ENCODE results near the gene KCNC4.

KCNC4 gene

DNA sequence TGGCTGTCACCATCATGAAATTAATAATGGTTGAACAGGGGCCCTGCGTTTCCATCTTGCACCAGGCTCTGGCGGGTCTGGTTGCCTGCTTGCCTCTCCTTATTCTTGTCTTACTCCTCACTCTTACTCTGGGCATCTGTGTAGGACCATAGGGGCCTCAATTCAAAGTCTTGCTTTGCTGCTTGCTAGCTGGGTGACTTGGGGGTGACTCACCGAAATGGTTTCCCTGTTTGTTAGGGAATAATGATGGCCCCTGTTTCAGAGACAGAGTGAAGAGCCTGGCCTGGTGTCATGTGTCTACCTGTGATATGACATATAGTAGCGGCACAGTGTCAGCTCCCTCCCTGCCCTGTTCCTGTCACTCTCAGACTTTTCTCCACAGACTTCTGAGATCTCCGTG lies 24.6 kb downstream of the KCNC4 start:
- no peak for DNase-seq

DNA sequence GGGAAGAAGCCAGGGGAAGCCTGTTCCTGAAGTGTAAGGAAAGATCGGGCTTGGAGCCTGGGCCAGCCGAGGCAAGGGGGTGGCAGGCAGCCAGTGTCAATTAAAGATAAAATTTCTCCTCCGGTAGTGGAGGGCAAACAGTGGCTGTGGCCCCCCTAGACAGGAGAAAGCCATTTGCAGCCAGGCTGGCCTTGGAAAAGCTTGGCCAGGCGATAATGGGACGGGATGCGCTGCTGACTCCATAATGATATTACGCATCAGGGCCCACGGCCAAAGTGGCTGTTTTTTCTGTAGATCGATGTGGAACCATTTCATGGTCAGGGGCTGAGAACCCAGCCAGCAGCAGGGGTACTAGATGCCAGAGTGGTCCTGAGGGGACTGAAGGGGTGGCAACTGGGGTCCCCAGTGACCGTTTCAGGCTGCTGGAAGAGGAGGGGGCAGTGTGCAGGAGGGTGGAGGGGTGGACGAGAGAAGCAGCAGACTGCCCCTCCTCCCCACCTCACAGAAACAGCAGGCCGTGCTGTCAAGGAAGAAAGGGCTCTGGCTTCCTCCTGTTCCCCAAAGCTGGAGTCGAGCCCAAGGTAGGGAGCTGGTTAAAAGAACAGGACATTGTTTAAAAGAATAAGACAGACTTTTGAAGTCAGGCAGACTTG lies 25.2 kb downstream of the KCNC4 start:
- DNase-seq: no peak

DNA sequence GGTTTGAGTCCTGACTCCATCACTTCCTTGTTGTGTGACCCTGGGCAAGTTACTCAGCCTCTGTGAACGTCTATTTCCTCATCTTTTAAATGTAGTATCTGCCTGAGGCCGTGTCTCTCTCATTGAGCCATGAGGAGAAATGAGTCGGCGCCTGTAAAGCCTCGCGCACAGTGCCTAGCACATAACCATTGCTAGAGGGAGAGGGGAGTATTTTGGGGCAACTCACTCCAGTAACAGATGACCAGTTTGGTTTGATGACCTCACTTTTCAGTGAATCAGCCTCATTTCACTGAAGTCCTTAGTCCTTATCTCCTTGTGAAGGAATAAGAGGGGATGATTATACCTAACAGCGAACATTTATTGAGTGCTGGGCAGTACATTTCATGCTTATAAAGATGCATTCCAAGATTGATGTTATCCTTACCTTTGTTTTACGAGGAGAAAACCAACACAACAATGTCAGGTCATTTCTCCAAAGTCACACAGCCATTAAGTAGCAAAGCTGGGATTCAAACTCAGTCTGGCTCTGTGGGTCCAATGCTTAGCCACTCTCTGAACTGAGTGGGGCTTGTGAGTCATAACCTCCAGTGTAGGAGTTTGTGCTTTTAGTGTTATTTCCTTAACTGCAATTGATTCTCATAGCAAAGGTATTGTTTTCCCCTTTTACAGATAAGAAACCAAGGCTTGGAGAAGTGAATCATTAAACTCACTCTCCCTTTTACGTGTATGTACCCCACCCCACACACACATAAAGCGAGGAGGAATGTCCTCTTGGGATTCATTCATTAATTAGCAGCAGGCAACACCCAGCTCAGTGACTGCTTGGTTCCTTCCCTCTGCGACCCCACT lies 25.9 kb downstream of the KCNC4 start:
- DNase-seq: no peak

DNA sequence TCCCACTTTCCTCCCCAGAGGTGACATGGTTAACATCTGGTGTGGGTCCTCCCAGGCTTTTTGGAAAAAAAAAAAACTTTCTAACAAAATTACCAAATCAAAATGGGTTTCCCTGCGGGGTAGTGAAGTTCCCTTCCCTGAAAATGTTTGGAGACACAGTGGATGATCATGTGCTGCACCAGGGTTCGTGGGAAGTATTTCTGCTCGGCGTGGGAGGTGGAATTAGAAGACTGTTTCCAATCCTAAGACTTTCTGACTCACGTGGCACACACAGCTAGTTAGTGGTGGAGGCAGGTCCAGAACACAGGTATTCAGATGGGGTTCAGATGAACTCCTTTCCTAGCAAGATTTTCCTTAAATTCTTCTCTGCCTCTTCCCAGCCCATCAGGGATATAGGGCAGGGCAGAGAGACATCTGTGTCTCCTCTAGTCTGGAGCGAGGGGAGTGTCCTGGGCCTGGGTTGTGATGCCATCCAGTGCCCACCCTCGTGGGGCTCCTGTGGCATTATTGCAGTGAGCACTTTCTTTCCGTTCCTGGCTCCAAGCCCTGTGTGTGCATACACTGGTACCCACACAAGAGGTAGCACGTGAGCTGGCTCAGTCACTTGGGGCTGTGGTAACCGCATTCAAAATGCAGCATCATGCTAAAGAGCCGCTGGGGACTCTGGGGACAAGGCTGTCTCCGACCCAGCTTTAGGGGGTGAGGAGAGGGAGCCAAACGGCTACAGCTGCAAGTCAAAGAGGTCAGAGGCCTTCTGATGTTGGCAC lies 27.5 kb downstream of the KCNC4 start:
- no peak for DNase-seq

DNA sequence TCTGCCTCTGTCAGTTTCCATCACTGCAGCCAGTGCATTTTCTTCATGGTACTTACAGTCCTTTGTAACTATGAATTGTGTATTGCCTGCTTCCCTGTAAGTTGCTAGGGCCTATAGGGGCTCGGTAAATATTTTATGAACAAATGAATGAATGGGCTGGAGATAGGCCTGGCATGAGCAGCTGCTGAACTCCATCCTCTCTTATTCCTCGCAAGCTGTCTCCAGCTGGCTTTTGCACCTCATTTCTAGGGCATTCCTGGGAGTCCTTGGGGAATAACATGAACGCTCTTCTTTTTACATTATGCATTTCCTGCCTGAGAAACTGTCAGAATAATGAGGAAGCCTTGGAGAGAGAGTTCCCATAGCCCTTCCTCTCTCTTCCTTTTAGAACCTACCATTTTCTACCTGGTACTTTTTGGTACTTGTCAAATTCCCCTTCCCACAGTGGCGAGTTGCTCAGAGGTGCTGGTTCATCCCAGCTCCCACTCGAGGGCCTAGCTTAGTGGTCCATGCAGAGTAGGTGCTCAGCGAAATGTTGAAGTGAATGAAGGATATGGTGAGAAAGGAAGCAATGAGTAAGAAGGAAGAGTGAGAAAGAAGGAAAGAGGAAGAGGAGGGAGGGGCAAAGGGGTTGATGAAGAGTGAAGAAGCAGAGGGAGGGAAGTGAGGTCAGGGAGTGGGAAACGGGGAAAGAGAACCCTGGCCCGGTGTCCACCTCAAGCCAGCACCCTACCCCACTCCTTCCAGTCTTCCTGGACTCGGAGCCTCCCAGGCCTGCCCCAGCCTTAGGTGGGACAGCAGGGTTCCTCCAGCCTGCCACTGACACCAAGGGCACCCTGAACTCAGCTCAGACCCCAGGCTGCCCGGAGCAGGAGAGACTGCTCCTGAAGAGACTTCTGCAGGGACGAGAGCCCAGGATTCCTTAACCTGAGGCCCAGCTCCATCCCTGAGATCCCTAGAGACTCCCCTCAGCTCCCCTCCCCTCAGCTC lies 29.6 kb downstream of the KCNC4 start:
- DNase-seq: peak in 1 of 2 experiments; percentile 3

DNA sequence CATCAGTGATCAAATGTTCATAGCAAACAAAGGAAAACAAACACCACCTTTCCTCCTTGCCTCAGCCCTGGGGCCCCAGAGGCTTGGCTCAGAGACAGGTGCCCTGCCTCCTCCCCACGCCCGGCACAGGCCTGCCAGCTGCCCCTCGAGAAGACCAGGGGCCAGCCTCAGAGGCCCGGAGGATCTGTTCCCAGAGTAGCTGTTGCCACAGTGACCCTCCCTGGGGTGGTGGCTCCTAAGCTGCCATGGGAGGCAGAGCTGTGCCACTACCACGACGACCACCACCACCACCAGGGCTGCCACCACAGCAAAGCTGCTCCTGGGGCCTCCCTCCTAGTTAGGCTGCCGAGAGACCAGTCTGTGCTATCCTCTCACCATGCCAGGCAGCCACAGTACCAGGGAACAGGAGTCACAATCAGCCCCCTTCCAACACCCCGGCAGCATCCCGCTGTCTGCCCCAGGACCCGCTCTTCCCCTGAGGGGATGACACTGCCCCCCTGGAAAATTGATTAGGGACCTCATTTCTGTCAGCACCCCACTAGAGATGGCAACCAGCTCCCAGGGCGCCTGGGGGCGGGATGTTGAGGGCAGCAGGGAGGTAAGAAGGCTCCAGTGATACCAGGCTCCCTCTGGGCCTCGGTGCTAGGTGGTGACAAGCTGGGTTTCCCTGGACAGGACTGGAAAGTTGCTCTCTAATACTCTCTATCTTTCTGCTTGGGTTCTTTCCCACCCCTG lies 30.5 kb downstream of the KCNC4 start:
- no peak for DNase-seq

DNA sequence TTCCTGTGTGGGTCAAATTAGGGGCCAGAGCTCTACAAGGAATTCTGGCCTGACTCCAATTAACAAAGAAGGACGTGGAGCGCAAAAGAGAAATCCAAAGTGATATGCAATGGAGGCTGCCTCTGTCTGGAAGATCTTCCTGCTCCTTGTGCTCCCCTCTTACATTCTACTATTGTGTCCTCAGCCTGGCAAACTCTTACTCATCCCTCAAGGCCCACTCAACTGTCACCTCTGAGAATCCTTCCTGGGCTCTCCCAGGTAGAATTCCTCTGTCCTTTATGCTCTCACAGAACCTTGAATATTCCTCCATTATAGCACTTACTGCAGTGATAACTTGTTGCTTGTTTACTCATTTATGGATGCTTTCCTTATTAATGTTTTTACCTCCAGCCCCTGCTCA lies 31.4 kb downstream of the KCNC4 start:
- no peak for DNase-seq

DNA sequence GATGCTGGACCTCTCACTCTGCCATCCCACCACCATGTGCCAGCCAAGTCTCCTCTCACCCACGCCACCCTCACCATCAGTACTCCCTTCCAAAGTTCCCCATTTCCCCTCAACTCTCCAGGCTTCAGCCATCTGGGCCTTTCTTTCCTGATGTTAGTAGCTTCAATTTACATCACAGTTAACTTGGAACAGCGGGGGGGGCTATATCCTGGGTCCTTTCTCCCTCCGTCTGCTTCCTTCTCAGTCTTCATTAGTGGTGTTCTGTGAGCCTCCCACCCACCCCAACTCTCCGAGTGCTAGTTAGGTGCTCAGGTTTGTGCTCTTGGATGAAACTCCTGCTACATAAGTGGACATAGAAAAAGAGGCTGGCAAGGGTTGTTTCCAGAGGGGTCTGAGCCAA lies 31.9 kb downstream of the KCNC4 start:
- no peak for DNase-seq

DNA sequence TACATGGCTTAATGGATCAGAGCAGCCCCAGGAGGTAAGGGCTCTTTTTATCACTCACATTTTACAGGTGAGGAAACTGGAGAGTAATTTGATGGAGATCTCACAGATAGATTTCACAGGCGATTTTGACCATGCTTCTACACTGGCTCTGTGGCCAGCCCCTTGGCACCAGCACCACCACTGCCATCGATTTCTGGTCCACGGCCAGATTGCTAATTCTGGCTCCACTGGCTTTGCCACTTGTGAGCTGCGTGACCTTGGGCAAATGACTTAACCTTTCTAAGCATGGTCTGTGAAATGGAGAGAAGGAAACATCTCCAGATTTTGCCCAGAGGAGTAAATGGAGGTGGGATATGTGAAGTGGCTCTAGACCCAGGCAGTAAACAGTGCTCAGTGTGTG lies 32.6 kb downstream of the KCNC4 start:
- no peak for DNase-seq

DNA sequence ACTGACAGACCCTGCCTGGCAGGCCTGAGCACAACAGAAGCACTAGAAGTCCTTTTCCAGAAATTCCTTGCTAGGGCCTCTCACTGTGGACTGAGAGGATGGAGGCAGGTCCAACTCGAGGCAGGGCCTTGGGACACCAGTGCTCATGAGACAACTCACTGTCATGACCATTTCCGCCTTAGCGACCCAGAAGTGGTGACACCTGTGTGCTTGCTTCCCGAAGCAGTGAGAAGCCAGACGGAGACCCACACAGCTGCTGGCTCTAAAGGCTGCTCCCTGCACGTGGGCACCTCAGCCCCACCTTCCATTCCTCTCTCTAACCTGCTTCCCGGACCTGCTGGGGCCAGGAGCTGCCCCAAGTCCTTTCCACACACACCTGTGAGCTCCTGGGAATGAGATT lies 33.0 kb downstream of the KCNC4 start:
- DNase-seq: no peak

DNA sequence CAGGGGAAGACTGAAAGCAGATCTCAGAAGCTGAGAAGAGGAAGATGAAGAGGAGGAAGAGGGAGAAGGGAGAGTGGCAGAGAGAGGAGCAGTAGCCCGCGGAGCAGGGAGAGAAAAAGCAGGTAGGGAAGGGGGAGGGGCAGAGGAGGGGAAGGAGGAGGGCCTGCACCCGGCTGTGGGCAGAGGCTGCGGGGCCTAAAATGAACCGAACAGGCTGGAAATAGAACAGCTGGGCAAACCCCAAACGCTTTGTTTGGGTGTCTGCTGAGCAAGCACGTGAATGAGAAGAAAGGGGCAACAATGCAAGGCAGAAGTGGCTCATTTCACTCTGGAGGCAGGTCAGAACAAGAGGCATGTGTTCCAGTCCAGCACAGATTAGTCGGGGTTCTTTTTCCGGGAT lies 33.5 kb downstream of the KCNC4 start:
- no peak for DNase-seq

DNA sequence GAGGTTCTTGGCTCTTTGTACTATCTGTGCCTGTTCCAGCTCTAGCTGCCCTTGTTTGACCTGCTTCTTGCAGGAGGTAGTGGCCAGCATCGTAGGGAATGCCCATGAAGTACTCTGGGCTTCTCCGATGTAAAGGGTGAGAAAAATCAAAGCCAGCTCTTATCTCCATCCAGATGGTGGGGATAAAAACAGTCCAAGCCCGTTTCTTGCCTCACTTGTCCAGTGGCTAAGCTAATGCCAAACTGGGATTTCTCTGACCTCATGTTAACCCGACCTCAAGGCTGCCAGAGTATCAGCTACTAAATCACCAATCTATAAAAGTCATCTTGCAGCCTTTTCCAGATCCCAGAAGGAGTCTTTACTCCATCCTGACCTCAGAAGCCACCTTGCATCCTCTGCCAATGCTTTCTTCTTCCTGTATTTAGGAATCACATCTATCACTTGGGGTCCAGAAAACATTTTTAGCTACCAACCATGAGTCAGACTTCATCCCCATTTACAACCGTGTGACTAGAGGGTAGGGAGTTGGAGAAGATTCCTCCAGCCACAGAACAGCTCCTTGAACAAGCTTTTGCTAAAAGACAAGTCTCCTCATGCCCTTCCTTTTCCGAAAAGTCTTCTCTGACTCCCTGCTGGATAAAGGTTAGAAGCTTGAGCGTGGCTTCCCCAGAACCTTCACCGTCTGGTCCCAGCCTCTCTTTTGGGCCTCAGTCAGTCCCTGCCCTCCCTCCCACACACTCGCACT lies 35.9 kb downstream of the KCNC4 start:
- DNase-seq: no peak

DNA sequence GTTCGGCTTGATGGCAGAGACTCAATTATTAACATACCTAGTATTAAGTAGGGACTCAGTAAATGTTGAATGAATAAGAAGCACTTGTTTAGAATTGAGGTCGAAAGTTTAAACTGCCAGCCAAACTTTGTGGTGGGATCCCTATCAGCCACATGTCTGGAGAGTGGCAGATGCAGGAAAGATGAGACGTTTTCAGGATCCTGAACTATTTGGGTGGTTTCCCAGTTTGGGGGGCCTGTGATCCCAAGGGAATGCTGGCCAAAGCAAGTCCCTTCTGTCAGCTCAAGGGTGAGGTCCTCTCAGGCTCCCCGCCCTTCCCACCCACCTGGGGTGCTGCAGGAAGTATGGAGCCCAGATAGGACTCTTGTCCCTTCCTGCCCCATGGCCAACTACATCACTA lies 38.6 kb downstream of the KCNC4 start:
- peak in 1 of 2 experiments; percentile 68 for DNase-seq

DNA sequence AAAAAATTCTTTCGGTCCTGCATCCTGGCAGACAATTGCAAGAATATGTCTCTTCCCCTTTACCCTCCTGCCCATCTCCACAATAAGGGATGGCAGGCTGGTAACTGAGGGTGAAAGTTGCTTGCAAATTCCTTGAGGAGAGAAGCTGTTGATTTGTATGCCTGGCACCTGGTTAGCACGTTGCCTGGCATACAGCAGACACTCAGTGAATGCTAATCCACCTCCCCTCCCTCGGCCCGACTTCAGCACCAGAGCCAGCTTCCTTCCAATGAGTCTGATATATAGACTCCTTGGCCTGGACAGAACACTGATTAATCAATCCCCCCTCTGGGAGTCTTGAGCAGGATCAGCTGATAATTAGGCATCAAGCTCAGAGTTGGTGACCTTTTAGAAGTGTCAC lies 39.1 kb downstream of the KCNC4 start:
- DNase-seq: peak; percentile 11 to 55

DNA sequence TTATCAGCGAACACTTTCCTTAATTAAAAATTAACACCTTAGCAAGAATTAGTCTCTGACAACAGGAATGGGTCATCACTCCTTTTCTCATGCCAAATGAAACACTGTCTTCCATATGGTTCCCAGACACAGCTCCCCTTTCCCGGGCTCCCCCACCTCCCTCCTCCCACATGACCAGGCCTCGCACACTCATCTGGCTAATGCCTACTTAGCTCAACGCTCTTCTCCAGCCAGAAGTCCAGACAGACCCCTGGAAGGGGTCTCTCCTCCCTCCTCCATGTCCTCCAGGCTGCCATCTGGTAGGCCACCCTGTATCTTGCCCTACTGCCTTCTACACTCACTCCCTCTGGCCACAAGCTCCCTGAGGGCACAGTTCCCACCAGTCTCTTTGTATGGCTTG lies 39.9 kb downstream of the KCNC4 start:
- DNase-seq: peak; percentile 25 to 70

DNA sequence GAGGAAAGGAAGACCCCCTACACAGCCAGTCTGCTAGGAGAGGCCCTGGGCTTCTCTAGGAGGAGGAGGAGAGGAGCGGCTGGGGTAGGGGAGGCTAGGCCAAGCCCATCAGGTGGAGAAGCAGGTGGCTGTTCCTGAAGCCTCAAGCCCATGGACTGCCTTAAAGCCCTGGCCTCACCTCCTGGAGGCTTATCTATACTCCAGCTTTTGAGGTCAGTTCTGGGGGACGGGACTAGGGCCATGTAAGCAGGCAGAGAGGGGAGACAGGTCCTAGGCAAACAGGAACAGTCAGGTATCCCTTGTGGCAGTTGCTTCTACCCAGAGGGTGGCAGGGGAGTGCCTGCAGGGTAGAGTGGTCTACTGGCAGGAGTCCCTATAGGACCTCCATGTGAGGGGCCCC lies 40.6 kb downstream of the KCNC4 start:
- DNase-seq: no peak

DNA sequence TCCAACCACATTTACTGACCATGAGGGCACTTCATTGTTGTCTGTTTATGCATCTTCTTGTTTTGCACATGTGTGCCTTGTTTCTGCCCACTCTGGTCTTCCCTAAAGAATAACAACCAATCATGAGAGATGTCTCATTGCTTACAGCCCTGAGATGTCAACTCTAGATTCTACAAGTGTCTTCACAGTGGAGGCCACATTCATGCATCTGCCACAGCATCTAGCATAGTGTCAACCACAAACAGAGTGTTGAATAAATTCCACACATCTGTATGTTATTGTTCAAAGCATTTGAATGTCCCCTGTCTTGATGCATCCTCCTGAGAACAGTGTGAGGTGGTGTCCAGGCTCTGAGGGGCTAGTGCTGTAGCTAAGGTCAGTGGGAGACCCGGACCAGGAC lies 43.1 kb downstream of the KCNC4 start:
- no peak for DNase-seq

DNA sequence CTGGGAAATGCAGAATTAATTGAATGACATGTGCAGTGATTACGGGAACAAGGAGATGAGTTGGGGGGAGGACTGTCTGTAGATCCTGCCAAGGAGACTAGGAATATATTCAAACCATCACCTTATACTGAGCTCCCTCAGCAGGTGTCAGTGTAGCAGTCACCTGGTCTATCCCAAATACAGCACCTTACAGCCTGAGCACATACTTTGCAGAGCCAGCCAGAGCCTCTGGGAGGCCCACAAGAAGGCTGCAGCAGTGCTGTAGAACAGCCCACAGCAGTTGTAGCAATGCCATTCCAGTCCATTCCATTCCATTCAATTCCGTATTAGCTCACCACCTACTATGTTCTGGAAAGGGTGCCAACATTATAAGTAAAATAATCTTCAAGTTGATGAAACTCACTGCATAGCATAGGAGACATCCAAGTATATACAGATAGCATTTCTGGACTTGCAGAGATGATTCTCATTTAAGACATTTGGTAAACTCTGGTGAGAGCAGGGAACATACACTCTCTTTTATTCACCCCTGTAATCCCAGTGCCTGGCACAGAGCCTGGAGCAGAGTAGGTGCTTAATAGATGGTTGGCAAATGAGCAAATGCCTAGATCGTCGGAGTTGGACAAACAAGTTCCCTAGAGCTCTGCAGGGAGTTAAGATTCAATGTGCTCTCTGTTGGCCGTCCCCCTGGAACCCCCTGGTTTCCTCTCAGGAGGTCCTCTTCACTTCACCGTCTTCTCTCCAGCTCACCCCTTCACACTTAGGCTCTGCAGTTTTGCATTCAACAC lies 44.7 kb downstream of the KCNC4 start:
- no peak for DNase-seq

DNA sequence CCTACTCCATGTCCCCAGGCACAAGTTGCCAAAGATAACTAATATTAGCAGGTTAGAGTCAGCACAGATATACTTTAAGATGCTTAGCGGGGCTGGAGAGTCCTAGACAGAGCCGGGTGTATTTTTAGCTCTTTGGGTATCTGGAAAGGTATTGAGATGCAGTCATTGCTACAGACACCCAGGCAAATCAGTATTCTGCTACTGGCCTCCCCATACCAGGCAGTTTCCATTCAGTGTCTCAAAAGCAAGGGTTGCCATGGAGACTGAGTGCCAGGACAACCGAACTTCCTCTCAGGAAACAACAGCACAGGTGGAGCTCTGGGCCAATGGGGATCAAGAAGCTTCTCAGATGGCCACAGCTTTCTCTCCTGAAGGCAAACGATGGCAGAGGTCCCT lies 45.3 kb downstream of the KCNC4 start:
- peak; percentile 28 to 56 for DNase-seq

DNA sequence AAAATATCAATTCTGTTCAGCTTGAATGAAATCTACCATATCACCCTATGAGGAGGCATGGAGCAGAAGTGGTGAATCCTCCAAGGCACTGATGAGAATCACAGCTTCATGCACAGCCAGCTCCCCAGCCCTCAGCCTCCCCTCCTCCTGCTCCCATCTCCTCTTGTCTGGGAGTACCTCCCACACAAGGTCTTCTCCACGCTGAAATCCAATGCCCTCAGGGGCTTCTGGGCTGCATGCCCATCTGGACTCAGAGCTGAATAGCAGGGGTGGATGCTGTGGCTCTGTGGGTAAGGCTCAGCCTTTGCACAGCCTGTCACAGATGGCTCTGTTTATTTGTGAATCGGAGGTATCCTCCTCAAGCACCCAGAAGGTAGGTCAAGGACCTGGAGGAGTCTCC lies 48.6 kb downstream of the KCNC4 start:
- DNase-seq: peak; percentile 93 to 98
